ENCODE data around the gene ERP27.

ERP27 gene

DNA sequence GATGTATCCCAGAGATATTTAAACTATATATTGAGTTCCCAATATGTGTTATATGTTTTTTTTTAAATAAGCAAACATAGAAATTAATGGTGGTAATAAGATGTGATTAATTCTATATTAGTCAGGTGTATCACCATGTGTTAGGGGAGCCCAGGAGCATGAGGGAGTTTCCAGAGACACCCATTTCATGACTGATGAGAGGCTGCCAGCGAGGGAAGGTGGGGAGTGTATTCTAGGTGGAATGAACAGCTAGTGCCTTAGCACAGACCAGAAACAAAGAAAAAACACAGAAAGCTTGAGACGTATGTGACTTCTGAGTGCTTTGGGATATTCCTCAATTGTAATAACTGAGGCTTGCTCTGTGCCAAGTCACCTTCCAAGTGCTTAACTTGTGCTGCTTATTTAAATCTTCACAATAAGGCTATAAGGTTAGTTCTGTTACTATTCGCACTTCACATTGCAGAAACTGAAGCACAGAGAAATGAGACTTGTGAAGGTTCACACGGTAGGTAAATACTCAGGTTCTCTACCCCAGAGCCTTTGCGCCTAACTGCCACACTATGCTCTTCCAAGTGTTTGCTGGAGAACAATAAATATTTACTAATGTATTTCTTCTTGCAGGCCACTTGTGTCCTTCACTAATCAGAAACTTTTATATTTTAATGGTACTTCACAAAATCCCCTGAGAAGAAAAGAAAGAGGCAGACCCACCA, 34.8 kb downstream of the ERP27 start:
- DNase-seq (ENCODE audit: low read depth) = no peak

DNA sequence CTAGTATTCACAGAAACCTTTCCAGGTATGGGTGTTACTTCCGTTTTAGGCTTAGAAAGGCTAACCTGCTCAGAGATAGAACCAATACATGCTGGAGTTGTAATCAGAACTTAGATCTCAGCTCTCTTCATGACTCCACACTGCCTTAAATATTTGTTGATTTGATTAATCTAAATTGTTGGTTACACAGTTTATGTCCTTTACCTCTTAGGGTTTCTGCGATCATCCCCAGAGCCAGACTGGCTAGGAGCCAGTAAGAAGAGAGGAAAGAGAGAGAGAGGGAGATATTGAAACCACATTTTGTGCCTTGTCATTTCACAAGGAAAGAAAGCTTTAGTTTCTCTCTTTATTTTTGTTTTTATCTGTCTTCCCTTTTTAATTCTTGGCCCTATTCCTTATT, 35.9 kb downstream of the ERP27 start:
- no peak for DNase-seq (ENCODE audit: low read depth)

DNA sequence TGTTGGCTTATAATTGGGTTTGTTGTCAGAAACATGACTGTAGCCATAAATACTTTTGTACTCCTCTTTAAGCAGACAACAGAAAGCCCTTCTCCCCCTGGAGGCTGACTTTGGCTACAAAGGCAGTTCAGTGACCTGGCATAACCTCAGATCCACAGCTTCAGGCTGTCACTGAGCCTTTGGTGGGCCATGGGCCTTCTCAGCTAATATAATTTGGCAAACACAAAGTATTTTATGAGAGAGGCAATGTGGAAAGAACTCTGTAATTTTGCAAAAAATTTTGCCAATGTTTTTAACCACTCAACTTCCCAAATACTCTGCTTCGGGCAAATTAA, 37.1 kb downstream of the ERP27 start:
- DNase-seq (ENCODE audit: low read depth) = no peak

DNA sequence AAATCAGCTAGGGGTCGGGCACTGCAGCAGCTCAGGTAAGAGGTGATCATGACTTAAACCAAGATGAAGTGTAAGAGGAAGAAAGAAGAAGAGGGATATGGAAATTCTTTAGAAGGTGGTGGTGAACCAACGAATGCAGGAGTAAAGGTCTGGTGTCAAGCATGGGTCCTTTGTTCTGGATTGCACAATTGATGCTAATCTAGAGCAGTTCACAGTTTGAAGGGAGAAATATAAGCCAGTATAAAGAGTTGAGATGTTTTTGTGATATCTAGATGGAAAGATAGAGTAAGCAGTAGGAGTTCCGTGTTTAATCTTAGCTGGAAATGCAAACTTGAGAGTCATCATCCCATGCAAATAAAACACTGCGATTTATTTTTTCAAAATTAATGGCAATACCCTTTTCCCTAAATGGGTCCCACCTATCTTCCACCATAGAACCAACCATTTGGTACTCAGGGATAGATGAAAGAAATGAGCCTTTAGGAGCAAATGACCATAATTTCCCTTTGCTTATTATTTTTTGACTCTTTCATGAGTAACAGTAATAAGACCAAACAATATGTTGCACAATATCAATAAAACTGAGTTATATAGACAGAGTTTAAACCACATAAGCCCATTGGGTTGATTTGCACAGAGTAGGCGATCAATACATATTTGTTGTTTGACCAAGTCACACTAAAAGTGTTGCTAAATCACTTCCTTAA, 37.7 kb downstream of the ERP27 start:
- DNase-seq (ENCODE audit: low read depth) = no peak

DNA sequence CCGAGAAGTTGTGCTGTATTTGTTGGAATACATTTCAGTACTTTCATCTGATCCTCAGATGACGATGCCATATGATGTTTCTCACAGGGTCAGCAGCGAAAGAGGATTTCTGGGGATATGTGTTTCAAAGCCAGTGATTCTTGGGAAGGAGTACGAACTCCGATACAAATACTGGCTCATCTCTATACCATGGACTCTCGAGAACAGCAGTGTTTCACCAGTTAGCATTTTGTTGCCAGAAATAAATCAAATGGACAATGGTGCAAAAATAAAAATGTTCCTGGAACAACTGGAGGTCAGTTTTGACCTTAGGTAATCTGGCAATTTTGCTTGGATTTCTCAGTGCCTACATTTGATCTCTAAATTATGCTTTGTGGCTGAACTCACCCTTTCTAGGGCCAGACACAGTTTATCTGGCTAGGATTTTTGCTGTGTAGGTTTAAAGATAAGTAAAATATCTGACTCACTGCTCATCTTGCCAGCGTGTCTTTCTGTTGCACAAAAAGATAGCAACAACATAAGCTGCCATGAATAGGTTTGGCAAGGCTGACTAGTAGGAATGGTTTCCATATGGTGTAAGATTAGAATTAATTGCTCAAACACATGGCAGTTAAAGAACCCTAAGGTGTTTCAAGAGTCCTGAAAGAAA, 41.7 kb downstream of the ERP27 start:
- DNase-seq (ENCODE audit: low read depth) = no peak

DNA sequence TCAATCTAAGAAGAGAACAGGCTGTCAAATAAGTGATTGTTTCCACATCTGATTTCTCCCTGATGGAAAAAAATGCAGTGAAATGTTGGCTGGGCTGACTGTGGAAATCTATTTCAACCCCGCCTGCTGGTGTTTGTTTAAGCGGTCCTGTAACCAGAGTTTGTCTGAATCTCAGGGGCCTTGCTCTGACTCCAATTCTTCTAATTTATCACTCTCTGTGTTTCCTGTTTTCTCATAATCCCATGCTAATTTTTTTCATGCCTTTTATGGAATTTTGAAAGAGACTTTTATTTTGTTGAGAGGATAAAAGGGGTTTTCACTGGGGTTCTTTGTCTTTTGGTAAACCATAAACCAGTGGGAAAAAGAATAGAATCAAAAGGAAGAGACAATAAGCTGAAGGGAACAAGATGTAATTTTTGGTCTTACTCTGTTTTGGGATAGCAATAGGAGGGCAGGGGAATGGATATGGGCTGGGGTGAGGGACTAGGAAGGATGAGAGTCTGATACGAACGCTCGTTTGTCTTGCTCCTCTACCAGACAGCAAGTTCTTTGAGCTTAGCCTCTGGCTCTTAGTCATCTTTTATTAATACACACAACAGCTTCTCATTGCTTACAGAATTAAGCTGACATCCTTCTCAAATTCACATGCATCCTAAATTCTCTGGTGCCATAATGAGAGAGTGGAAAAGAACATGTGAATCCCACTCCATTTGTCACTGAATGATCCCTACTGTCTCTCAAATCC, 44.7 kb downstream of the ERP27 start:
- no peak for DNase-seq (ENCODE audit: low read depth)

DNA sequence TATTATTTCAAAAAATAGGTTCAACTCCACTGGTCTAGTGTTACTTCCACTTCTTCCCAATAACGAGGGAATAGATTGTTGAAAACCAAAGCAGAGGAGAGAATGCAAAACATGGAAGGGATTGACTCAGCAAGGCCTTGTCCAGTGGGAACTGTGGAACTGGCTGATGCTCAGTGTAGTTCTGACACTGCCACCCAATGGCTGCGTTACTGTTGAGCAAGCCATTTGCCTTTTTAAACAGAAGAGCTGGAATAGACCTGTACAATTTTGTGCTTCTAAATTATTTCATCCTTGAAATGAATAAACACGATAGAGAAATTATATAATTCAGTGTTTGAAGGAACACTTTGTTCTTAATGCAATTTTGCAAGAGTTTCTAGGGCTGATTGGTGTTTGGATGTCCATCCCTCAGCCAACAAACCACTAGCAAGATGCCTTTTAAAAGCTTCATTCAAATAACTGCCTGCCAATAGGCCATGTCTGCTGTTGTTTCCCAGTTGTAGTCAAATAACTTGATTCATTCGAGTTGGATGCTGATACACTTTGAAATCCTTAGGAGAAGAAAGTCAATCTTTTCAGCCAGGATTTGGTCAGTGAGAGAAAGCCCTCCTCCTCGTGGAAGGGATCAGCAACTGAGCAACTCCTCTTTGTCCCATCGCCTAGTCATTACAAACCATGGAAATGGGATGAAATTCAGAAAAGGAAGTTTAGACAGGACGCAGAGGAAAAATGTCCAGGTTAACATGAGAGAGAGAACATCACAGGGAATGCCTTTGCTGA, 45.4 kb downstream of the ERP27 start:
- DNase-seq (ENCODE audit: low read depth) = peak; percentile 28

DNA sequence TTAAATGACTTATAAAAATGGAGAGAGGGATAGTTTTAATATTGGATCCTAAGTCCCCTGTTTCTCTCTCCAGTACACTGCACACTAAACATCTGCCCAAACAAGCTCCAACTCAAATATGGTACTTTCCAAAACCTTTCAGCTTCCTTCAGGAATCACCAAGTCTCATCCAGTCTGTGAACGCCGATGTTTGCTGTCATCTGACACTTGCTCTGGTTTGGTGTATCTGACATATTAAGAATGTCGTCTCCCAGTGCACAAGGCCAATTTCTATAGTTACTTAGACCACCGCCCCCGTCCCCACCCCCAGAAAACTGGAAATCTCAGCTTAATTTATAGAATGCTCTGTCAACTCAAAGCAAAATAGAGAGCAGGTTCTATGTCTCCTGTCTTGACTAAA, 47.6 kb downstream of the ERP27 start:
- no peak for DNase-seq (ENCODE audit: low read depth)

DNA sequence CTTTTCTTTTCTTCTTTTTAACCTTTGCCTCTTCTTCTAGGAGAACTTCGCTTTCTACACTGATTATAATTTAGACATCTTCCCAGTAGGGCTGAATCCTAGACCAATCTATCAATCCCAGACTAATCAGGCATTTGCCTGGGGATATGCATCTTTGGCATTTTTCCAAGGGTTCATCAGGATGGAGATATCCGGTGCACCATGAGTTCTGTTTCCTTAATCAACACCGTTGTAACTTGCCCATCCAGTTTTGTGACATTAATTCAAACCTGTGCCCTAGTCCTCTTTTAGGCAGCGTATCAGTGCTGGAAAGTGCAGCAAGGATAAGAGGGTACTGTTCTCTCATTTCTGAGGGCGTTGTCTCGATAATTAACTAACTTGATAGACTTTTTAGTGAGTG, 52.1 kb downstream of the ERP27 start:
- DNase-seq (ENCODE audit: low read depth) = no peak

DNA sequence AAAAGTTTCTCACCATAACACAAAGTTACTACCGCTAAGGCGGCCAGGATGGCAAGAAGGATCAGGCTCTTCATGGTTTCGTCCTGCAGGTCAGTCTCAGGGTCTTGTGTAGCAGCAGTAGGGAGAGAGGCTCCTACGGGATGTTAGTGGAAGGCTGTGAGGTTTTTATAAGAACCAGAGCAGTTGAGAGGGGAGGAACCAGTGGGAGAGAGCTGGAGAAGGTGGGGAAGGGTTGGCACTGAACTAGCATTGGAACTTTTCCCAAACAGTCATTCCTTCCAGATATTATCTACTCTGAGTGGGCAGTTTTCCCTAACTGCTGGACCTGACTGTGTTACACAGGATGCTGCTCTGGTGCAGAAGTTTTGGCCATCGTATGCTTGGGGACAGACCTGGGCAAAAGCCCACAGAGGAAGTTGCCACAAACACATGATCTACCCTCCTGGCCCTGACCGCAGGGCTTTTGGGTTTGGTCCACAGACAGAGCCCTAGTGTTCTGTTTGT, 52.6 kb downstream of the ERP27 start, which contains the start of gene MGP:
Gene MGP (minus strand): TSS at position 137 of the 504 bp plus-strand sequence. CDS start 63 bp downstream, at position 74.
- DNase-seq (ENCODE audit: low read depth) = no peak

DNA sequence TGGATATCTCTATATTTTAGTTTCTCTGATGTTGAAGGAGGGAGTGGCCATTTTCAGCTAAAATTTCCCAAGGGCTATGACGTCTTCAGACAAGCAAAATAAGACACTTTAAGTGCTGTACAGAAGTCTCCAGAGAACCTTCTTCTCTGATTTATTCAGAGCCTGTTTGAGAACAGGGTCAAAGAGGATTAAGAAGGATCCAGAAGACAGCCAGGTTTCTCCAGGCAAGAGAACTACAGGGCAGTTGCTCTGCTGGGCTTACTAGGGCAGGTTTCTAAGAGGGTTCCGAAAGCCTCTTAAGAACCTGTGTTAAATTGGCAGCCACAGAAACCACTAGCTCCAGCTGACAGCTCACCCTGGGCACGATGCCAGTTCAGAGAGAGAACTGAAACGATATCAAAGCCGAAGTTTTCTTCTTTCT, 53.9 kb downstream of the ERP27 start:
- DNase-seq (ENCODE audit: low read depth) = peak; percentile 67

DNA sequence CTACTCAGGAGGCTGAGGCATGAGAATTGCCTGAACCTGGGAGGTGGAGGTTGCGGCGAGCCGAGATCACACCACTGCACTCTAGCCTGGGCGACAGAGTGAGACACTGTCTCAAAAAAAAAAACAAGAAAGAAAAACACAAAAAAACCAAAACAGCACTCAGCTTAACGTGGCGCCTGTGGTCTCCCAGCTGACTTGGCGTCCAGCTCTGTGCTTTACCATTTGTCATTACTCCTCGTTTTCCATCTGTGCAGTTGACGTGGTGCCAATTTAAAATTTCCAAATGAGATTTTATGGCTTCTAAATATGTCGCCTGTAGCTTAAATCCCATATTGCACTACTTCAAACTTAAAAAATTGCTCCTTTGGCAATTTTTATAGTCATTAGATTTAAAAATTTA, 54.7 kb downstream of the ERP27 start:
- no peak for DNase-seq (ENCODE audit: low read depth)

DNA sequence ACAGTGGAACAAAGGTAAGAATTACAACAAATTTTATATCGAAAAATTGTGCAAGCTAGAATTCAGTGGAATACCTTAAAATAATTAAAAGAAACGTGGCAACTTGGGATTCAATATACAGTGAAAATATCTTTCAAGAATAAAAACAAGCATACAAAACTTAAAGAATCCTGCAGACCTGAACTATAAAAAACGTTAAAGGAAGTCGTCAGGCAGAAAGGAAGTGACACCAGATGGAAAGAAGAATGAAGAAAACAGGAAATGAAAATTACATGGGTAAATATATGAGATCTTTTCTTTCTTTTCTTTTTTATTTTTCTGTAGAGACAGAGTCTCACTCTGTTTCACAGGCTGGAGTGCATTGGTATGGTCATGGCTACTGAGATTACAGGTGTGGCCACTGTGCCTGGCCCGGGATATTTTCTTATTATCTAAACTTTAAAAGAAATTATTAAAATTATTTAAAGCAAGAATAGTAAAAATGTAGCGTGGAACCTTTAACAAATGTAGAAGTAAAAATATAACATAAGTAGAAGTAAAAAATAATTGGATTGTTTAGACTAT, 57.4 kb downstream of the ERP27 start:
- no peak for DNase-seq (ENCODE audit: low read depth)

DNA sequence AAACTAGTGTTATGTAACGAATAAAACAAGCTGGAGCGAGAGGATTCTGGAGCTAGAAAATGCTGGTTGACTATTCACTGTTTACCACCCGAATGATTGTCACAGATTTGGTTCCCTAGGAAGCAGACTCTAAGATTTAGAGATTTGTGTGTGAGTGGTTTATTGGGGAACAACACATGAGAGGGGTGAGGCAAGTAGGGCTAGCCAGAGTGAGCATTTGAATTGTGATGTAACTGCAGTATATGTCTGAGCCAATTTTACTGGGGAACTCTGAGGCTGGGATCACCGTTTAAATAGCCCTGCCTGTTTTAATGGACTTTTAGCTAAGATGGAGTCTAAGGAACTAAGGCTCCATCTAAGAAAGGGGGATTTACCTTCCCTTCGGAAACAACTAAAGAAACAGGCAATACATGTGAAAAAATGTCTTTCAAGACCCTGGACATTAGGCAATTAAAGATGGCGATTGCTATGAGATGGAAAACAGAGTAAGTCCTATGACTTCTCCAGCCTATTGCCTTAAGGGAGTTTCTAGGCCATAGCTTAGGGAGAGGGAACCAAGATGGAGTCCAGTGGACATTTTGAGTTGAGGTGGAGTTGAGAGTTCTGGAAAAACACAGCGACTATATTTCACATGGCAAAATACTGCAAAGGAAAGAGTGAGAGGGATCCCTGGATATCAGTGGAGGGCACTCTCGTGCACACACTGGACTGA, 59.0 kb downstream of the ERP27 start:
- no peak for DNase-seq (ENCODE audit: low read depth)

DNA sequence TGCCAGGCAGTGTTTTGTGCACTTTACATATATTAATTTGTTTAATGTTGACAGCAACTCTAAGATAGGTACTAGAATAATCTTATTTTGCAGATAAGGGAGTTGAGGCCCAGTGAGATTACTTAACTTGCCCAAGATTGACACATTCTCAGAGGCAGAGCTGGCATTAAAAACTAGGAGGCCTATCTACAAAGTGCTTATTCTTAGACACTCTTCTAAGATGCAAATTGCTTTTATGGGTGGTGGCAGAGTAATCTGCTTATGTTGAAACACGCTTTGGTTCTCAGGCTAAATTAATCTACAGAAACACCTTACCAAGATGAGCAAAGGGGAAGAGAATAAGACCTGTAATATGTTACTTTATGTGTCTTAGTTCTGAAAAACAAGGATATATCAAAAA, 59.8 kb downstream of the ERP27 start:
- DNase-seq (ENCODE audit: low read depth) = no peak

DNA sequence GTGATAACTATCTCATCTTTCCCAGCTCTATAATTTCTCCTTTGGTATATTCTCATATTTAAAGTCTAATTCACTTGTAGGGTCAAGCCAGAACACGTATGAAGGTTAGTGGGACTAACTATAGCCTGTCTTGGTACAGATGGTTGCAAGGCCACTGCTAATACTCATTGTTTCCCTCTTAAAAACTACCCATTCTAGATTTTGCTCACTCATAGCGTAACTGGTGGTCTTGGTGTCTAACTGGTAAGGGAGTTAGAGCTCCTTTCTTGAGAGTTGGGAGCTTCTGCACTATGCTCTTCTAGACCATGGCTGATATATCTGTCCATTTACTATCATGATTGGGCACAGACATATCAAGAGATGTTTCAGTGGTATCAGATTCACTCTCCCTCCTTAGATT, 61.5 kb downstream of the ERP27 start:
- no peak for DNase-seq (ENCODE audit: low read depth)

DNA sequence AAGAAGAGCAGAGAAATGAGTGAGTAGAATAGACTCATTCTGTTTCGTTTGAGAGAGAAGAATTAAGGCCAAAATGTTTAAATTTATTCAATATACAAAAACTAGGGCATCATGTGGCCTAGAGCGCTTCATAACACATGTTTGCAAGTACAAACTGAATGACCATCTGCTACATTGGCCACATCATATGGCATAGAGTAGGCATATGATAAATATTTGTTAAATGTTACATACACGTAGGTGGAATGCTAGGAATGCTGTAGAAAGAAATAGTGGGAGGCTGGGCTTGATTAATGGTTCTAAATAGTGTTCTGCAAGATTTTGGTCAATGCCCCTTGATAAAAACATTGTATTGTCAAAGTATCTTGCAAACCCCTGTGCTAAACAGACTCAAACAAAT, 63.5 kb downstream of the ERP27 start:
- peak; percentile 27 for DNase-seq (ENCODE audit: low read depth)

DNA sequence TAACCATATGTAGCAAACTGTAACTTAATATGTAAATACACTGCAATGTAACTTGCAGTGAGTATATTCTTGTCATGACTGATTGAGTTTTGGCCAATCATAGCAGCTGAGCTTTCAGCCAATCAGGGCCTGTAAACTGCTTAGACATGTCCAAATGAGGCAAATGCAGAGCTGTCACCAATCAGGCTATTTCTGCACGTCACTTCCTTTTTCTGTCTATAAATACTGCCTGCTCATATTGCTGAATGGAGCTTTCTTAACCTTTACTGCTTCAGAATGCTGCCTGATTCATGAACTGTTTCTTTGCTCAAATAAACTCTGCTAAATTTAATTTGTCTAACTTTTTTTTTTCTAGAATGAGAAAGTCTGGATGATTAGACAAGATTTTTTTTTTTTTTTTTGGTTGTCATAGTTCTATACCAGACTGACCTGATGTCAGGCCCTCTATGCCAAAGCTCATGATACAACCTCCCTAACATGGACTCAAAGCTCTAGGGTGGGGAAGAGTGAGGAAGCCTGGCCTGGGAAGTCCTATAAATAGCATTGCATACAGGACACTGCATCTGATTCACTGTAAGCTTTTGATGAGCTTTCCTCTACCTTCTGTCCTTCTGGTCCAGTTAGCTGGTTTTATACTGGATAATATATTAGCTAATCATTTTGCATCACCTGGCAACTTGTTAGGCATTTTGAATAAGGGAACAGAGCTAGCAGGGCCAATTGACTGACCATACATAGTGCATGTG, 64.7 kb downstream of the ERP27 start:
- no peak for DNase-seq (ENCODE audit: low read depth)

DNA sequence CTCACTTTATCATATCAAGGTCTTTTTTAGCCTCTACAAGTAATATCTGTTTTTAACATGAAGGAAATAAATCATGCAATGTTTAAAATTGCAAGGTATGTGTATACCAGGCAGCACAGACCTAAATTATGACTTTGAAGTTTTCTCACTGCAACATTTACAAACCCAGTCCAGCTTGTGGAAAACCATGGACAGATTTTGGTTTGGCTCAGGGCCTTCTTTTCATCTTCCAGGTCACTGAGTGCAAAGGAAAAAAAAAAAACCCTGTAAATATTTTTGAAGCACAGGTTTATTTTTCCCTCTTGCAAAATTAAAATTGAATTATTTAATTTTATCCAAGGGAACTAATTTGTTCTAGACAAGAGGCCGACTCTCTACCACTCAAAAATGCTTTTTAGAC, 66.5 kb downstream of the ERP27 start:
- DNase-seq (ENCODE audit: low read depth) = no peak

DNA sequence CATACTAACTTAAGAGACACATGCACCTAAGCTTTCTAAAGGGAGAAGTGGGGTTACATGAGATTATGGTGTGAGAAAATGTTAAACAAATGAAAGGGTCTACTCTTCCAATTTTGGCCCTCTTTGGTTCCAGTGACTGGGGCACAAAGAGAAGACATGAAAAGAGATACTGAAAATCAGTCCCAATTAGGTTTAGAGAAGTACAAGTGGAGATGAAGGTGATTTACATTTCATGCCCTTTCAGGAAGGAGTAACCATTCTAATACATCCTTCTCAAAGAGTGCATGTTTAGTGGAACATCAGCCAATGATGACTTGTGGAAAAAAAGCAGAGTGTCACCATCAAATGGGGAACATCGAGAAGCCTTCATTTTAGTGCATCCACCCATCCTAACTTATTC, 67.1 kb downstream of the ERP27 start:
- DNase-seq (ENCODE audit: low read depth) = no peak

Data from ELR (cell line).